ENCODE data around the gene TSC2.

DNA sequence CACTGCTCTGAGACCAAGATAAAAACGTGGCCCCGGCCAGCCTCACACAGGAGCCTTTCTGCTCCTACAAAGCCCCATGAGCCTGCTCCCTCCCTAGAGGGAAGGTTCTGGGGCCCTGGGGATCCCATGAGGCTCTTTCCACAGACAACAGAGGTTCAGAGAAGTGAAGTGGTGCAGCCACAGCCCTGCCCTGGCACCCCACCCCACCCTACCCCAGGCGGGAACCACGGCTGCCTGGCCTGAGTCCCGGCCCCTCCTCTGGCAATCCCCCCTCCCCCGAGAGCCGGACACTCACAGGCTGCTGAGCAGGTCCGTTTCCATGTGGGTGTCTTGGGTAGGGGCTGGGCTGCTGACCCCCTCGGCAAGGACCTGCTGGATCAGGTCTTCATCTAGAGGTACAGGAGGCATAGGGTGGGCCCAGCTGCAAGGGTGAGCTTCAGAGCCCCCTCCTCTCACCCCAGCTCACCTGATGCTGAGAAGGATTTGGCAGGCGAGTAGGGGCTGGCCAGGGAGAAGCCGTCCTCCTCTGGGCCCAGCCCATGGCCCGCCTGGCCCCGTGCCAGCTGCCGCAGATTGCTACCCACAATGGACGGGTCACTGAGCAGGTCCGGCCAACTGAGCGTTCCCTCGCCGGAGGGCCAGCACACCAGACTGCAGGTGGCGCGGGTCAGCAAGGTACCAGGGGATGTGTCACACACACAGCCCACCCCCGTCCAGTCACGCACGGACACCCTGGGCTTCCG is 49.2 kb downstream of the TSC2 start:
- TF ChIP-seq, protein P1, sequence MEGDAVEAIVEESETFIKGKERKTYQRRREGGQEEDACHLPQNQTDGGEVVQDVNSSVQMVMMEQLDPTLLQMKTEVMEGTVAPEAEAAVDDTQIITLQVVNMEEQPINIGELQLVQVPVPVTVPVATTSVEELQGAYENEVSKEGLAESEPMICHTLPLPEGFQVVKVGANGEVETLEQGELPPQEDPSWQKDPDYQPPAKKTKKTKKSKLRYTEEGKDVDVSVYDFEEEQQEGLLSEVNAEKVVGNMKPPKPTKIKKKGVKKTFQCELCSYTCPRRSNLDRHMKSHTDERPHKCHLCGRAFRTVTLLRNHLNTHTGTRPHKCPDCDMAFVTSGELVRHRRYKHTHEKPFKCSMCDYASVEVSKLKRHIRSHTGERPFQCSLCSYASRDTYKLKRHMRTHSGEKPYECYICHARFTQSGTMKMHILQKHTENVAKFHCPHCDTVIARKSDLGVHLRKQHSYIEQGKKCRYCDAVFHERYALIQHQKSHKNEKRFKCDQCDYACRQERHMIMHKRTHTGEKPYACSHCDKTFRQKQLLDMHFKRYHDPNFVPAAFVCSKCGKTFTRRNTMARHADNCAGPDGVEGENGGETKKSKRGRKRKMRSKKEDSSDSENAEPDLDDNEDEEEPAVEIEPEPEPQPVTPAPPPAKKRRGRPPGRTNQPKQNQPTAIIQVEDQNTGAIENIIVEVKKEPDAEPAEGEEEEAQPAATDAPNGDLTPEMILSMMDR (IDR thresholded peaks at IDR 0.05; ENCODE audit: low read depth, low read length), result no peak
- no peak for TF ChIP-seq EZH2phosphoT487 (IDR thresholded peaks at IDR 0.05; ENCODE audit: low read depth)

Measured in OCI-LY3 (cell line).